Nephron progenitor cell (in vitro differentiated cells): ENCODE results near the gene USP43.
"Not testable (repeated sequence)": the region's sequence is repeated elsewhere in the genome, so short reads cannot be mapped to it uniquely, and the experiment has no call there.

Experiments used
- DNase-seq: peaks from one replicate; pipeline ENCODE4 v3.0.0; 2021
- H3K27ac Mint-ChIP-seq: 2 replicates; pipeline ENCODE4 v1.8.0; 2021; ENCODE audit warnings: mild to moderate bottlenecking, moderate library complexity, mixed read lengths
- H3K27me3 Mint-ChIP-seq: 2 replicates; pipeline ENCODE4 v1.8.0; 2021; ENCODE audit warnings: mild to moderate bottlenecking, low read depth, mixed read lengths; ENCODE audit not compliant: poor library complexity
- H3K36me3 Mint-ChIP-seq: 2 replicates; pipeline ENCODE4 v1.8.0; 2021; ENCODE audit warnings: low read depth, mixed read lengths
- H3K4me1 Mint-ChIP-seq: 2 replicates; pipeline ENCODE4 v1.8.0; 2021; ENCODE audit warnings: mixed read lengths
- H3K4me3 Mint-ChIP-seq: 2 replicates; pipeline ENCODE4 v1.8.0; 2021; ENCODE audit warnings: mild to moderate bottlenecking, moderate library complexity, mixed read lengths
- H3K9me3 Mint-ChIP-seq: 2 replicates; pipeline ENCODE4 v1.8.0; 2021; ENCODE audit warnings: mild to moderate bottlenecking, moderate library complexity, mixed read lengths
- CTCF ChIP-seq: fragments of 200-600 bp; sonication (generic); IDR thresholded peaks from 2 replicates; pipeline ENCODE4 v1.5.0; 2021; ENCODE audit warnings: antibody characterized with exemption

The USP43 gene, protein sequence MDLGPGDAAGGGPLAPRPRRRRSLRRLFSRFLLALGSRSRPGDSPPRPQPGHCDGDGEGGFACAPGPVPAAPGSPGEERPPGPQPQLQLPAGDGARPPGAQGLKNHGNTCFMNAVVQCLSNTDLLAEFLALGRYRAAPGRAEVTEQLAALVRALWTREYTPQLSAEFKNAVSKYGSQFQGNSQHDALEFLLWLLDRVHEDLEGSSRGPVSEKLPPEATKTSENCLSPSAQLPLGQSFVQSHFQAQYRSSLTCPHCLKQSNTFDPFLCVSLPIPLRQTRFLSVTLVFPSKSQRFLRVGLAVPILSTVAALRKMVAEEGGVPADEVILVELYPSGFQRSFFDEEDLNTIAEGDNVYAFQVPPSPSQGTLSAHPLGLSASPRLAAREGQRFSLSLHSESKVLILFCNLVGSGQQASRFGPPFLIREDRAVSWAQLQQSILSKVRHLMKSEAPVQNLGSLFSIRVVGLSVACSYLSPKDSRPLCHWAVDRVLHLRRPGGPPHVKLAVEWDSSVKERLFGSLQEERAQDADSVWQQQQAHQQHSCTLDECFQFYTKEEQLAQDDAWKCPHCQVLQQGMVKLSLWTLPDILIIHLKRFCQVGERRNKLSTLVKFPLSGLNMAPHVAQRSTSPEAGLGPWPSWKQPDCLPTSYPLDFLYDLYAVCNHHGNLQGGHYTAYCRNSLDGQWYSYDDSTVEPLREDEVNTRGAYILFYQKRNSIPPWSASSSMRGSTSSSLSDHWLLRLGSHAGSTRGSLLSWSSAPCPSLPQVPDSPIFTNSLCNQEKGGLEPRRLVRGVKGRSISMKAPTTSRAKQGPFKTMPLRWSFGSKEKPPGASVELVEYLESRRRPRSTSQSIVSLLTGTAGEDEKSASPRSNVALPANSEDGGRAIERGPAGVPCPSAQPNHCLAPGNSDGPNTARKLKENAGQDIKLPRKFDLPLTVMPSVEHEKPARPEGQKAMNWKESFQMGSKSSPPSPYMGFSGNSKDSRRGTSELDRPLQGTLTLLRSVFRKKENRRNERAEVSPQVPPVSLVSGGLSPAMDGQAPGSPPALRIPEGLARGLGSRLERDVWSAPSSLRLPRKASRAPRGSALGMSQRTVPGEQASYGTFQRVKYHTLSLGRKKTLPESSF

DNA sequence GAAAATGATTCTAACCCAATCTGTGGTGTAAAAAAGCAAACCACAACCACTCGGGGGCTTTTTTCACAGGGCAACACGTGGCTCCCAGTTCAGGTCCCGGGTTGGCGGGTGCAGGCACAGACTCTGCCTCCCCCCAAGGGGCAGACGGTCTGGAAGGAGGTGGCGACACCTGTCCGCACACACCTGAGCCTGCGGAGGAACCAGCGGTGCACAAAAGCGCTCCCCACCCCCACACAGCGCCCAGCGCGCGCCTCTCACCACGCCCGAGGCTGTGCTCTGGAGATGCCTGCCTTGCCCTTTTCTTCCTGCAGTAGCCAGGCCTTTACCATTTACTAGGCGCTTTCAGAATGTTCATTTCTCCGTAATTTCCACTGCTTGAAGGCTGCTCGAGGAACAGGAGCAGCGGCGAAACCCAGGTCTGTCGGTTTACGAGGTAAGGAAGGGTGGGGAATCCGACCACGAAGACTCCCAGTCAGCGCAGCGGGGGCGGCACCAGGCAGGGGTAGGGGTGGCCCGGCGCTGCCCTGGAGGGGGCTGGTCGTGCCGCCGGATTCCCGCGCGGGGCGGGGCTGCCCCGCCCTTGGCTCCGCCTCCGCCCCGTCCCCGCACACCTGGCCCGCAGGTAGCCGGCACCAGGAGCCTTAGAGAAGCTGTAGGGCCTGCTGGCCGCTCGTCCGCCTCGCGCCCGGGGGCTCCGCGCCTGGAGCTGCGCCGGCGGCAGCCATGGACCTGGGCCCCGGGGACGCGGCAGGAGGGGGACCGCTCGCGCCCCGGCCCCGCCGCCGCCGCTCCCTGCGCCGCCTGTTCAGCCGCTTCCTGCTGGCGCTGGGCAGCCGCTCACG lies at the start of gene USP43:
TSS of gene USP43 (plus strand) at position 608 of the 842 bp plus-strand sequence. CDS start at position 724, 116 bp downstream.
- Mint-ChIP-seq H3K36me3 (no peaks in the 10 kb centered on the region), H3K9me3 (peaks cover 4% of the 10 kb centered on the region), H3K4me3 (peak within 1 kb of the TSS; percentile 89), H3K27me3 (peaks cover 50% of the 10 kb centered on the region), H3K4me1 (peaks cover 44% of the 10 kb centered on the region), H3K27ac (peak within 1 kb of the TSS; percentile 77)
- TF ChIP-seq CTCF, result no peak
- DNase-seq, result peak; percentile 55

DNA sequence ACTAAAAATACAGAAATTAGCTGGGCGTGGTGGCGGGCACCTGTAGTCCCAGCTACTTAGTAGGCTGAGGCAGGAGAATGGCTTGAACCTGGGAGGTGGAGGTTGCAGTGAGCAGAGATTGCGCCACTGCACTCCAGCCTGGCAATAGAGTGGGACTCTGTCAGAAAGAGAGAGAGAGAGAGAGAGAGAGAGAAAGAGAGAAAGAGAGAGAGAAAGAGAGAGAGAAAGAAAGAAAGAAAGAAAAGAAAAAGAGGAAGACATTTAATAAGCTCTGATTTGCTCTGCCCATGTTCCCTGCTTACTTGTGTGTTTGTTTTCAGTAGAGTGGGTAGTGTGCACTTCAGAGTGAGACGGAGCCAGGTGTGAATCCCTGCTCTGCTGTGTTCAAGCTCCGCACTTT lies 47.7 kb upstream of the USP43 start:
- H3K4me1 Mint-ChIP-seq, H3K27ac Mint-ChIP-seq, DNase-seq, H3K4me3 Mint-ChIP-seq, H3K9me3 Mint-ChIP-seq, H3K36me3 Mint-ChIP-seq: not testable (repeated sequence)
- H3K27me3 Mint-ChIP-seq, result peaks cover 41% of the 10 kb centered on the region

DNA sequence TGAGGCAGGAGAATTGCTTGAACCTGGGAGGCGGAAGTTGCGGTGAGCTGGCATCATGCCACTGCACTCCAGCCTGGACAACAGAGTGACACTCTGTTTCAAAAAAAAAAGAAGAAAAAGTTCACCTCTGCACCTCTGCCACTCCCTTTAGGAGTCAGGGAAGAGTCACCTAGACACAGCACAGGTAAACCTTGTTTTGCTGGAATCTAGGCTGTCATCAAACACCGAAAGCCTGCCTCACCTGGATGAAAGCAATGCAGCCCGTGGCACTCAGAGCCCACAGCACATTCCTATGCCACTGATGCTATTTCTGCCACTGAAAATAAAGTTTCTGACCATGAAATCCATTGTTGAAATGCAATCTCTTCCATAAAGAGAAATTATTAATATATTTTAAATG lies 46.7 kb upstream of the USP43 start:
- no peak for TF ChIP-seq CTCF
- Mint-ChIP-seq H3K27ac (no peak overlapping the region), H3K4me3 (no peak overlapping the region), H3K27me3 (peaks cover 37% of the 10 kb centered on the region), H3K36me3 (no peaks in the 10 kb centered on the region), H3K4me1 (peaks cover 5% of the 10 kb centered on the region), H3K9me3 (no peaks in the 10 kb centered on the region)
- DNase-seq, result no peak

DNA sequence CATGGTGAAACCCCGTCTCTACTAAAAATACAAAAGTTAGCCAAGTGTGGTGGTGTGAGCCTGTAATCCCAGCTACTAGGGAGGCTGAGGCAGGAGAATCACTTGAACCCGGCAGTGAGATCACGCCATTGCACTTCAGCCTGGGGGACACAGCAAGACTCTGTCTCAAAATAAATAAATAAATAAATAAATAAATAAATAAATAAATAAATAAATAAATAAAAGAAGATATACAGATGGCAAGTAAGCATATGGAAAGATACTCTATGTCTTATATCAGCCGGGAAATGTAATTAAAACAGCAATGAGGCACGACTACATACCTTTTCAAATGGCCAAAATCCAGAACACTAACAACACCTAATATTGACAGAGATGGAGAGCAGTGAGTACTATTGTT lies 40.7 kb upstream of the USP43 start:
- DNase-seq, H3K9me3 Mint-ChIP-seq, H3K36me3 Mint-ChIP-seq, H3K4me3 Mint-ChIP-seq, H3K27ac Mint-ChIP-seq, H3K4me1 Mint-ChIP-seq: not testable (repeated sequence)
- peaks cover 16% of the 10 kb centered on the region for H3K27me3 Mint-ChIP-seq

DNA sequence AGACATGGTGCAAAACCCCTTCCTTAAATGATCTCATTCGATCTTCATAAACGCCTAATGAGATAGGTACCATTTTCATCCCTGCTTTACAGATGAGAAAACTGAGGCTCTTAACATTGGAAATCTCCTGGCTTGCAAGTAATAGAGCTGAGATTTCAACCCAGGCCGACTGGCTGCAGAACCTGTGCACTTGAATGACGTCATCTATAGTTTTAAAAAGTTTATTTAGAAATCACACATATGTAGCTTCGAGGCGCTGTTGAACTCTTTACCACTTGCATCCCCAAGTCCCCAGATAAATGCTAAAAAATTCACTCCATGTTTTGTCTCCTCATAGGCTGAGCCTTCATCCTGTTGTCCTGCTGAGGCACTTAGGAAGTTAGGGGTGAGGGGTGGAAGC lies 38.9 kb upstream of the USP43 start:
- Mint-ChIP-seq H3K27ac (no peak overlapping the region), H3K4me1 (peaks cover 20% of the 10 kb centered on the region), H3K27me3 (peaks cover 4% of the 10 kb centered on the region), H3K9me3 (no peaks in the 10 kb centered on the region), H3K36me3 (no peaks in the 10 kb centered on the region), H3K4me3 (no peak overlapping the region)
- TF ChIP-seq CTCF, result no peak
- DNase-seq, result no peak

DNA sequence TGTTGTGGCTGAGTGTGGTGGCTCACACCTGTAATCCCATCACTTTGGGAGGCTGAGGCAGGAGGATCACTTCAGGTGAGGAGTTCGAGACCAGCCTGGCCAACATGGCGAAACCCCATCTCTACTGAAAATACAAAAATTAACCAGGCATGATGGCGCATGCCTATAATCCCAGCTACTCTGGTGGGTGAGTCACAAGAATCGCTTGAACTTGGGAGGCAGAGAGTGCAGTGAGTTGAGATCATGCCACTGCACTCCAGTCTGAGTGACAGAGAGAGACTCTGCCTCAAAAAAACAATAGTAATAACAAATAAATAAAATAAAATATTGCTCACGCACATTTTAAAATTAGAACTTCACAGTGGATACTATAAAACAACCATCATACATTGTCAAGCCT lies 38.3 kb upstream of the USP43 start:
- not testable (repeated sequence) for H3K27ac Mint-ChIP-seq, H3K4me3 Mint-ChIP-seq, DNase-seq, H3K9me3 Mint-ChIP-seq, H3K36me3 Mint-ChIP-seq, H3K27me3 Mint-ChIP-seq
- peaks cover 25% of the 10 kb centered on the region for H3K4me1 Mint-ChIP-seq
